Vagina (tissue), 2 donors: ENCODE data around the gene C14orf119. TPM values are rescaled to one million over a fixed set of nuclear protein-coding genes. Genes with fewer than 3 reads are reported as not detected.

Experiments
- DNase-seq, 2 donors: peaks; one replicate each; pipeline ENCODE4 v3.0.0-alpha.2; 2017; ENCODE audit errors: extremely low spot score in 2 of 2
- H3K27ac ChIP-seq: fragments of 200-600 bp; sonication (generic); one replicate; pipeline ENCODE4 v1.5.1; 2019
- H3K27me3 ChIP-seq: fragments of 200-600 bp; sonication (generic); one replicate; pipeline ENCODE4 v1.5.1; 2019
- H3K36me3 ChIP-seq, 2 donors: fragments of 200-600 bp; sonication (generic); one replicate each; pipeline ENCODE4 v1.5.1; 2017 to 2019
- H3K4me1 ChIP-seq: fragments of 200-600 bp; sonication (generic); one replicate; pipeline ENCODE4 v1.5.1; 2019
- H3K4me3 ChIP-seq, 2 donors: fragments of 200-600 bp; sonication (generic); 1 replicate in 1 of 2; 2 replicates in 1 of 2; pipeline ENCODE4 v1.5.1; 2016 to 2019
- H3K9me3 ChIP-seq: fragments of 200-600 bp; sonication (generic); one replicate; pipeline ENCODE4 v1.5.1; 2019
- POLR2A ChIP-seq, 2 donors: fragments of 450-650 bp; IDR thresholded peaks; one replicate each; pipeline ENCODE4 v1.6.1; 2017; ENCODE audit warnings: antibody characterized with exemption in 2 of 2, mild to moderate bottlenecking in 2 of 2, moderate library complexity in 2 of 2
- POLR2AphosphoS5 ChIP-seq, 2 donors: sonication (generic); formaldehyde crosslinking; IDR thresholded peaks; one replicate each; pipeline ENCODE4 v1.9.0; 2017; ENCODE audit warnings: antibody characterized with exemption in 2 of 2, mild to moderate bottlenecking in 2 of 2, low read depth in 1 of 2; ENCODE audit not compliant: insufficient read depth in 1 of 2
- intact Hi-C: fragments of 100-400 bp; cut with DNase I; formaldehyde crosslinking; loops from one replicate; pipeline ENCODE4 v1.15.1; 2023
- total RNA-seq: library from RNA; depleted of rRNA; stranded (reverse); fragments of >200 nt; gene quantifications from one replicate; pipeline ENCODE4 v1.2.3, GENCODE V29; 2016
- TF ChIP-seq, protein P1 (sequence below), 3 experiments: fragments of 450-650 bp in 2 of 3; fragments of 200-600 bp in 1 of 3; sonication (generic) in 1 of 3; IDR thresholded peaks; one replicate each; pipeline ENCODE4 v1.5.1; 2017 to 2019; ENCODE audit warnings: antibody characterized with exemption in 3 of 3, mild to moderate bottlenecking in 2 of 3, moderate library complexity in 2 of 3

Gene C14orf119
- total RNA-seq, 1 donor from 2014 or later = 13.8 TPM

DNA sequence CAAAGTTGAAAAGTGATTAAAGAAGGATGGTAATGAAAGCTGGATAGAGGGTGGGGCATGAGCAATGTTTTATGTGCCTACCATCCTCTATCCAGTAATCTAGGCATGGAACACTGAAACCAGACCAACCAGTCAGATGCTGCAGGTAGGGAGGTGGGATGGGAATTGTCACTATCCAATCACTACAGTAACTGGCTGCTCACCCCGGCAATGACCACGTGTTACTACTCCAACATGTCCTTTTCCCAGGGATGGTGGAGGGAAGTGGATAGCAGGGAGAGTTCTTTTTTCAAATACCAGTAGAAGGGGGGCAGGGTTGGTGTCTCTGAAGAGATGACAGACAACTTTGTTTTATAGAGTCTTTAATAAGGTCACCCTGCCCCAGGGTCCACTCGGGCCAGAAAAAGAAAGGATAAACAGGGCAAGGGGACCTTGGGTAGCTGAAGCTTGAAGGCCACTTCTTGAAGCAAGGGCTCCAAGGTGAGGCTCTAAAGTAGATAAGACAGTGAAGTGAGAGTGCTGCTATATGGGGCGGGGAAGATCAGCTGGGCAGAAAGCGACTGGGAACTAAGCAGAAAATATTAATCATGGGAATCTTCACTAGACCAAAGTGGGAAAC, 23.3 kb upstream of the C14orf119 start:
- intact Hi-C loops = no loop called here
- Histone ChIP-seq H3K4me1 (peaks cover 64% of the 10 kb centered on the region), H3K27ac (peak overlapping the region; percentile 90), H3K4me3 (peak overlapping the region; percentile 48 to 55), H3K9me3 (no peaks in the 10 kb centered on the region), H3K36me3 (peaks cover 3 to 60% of the 10 kb centered on the region in 2 donors), H3K27me3 (no peaks in the 10 kb centered on the region)
- TF ChIP-seq, protein P1, sequence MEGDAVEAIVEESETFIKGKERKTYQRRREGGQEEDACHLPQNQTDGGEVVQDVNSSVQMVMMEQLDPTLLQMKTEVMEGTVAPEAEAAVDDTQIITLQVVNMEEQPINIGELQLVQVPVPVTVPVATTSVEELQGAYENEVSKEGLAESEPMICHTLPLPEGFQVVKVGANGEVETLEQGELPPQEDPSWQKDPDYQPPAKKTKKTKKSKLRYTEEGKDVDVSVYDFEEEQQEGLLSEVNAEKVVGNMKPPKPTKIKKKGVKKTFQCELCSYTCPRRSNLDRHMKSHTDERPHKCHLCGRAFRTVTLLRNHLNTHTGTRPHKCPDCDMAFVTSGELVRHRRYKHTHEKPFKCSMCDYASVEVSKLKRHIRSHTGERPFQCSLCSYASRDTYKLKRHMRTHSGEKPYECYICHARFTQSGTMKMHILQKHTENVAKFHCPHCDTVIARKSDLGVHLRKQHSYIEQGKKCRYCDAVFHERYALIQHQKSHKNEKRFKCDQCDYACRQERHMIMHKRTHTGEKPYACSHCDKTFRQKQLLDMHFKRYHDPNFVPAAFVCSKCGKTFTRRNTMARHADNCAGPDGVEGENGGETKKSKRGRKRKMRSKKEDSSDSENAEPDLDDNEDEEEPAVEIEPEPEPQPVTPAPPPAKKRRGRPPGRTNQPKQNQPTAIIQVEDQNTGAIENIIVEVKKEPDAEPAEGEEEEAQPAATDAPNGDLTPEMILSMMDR (IDR thresholded peaks at IDR 0.05) = no peak
- TF ChIP-seq POLR2A (IDR thresholded peaks at IDR 0.05) (no peak), POLR2AphosphoS5 (IDR thresholded peaks at IDR 0.05; ENCODE audit: insufficient read depth in 1 of 2, low read depth in 1 of 2) (no peak)
- peak in 1 of 2 donors; percentile 34 for DNase-seq

DNA sequence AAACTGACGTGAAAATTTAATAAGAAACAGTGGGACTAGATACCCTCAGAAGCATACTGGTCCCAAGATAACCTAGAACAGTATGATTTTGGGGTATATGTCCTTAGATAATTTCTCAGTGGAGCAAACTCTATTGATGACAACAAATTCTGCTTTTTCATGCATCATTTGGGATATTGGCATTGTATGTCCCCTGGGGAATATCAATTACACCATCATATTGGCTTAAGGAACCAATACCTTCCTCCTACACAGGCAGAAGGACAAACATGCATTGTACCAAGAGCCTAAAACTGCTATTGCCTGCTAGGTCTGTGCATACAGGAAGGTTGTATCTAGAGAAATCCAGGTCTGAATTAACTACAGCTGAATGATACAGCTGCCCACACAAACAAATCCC, 20.4 kb upstream of the C14orf119 start:
- no peak overlapping the region for H3K4me3 ChIP-seq
- no peaks in the 10 kb centered on the region for H3K27me3 ChIP-seq
- H3K4me1 ChIP-seq = peaks cover 65% of the 10 kb centered on the region
- intact Hi-C loops = no loop called here
- H3K36me3 ChIP-seq = peaks cover 3 to 72% of the 10 kb centered on the region in 2 donors
- DNase-seq = no peak
- no peaks in the 10 kb centered on the region for H3K9me3 ChIP-seq
- no peak overlapping the region for H3K27ac ChIP-seq
- TF ChIP-seq, protein P1 (IDR thresholded peaks at IDR 0.05) = no peak
- TF ChIP-seq POLR2AphosphoS5 (IDR thresholded peaks at IDR 0.05; ENCODE audit: insufficient read depth in 1 of 2, low read depth in 1 of 2) (no peak), POLR2A (IDR thresholded peaks at IDR 0.05) (no peak)

DNA sequence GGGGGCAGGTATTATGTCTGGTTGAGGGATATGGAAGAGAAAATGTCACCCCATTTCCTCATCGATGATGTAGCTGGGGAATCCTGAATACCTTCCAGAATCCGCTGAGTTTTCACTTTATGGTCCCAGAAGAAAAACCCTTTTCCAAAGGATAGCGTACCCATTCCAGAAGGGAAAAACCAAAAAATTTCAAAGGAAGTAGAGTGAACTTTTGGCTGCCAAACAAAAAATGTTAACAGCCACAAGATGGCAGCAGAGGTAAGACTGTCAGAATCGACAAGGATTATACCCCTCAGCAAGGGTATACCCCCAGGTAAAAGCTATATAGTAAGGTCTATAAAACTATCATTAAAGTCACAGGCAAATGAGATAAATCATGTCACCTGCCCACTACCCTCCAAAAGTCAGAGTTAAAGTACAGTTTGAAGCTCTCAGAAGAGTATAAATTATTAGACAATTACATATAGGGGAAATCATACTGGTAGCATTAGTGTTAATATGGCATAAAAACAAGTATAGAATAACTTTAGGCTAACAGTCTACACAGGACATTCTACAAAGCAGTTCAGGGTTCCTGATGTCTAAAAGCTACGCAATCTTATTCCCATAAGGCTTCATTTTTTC, 18.4 kb upstream of the C14orf119 start:
- Histone ChIP-seq H3K9me3 (no peaks in the 10 kb centered on the region), H3K27me3 (no peaks in the 10 kb centered on the region), H3K4me3 (no peak overlapping the region), H3K36me3 (peaks cover 3 to 92% of the 10 kb centered on the region in 2 donors), H3K27ac (peak overlapping the region; percentile 72), H3K4me1 (peaks cover 47% of the 10 kb centered on the region)
- intact Hi-C loops = no loop called here
- TF ChIP-seq, protein P1 (IDR thresholded peaks at IDR 0.05) = peak in 1 of 3 experiments; percentile 33
- TF ChIP-seq POLR2AphosphoS5 (IDR thresholded peaks at IDR 0.05; ENCODE audit: insufficient read depth in 1 of 2, low read depth in 1 of 2) = no peak
- DNase-seq = peak in 1 of 2 donors; percentile 16

DNA sequence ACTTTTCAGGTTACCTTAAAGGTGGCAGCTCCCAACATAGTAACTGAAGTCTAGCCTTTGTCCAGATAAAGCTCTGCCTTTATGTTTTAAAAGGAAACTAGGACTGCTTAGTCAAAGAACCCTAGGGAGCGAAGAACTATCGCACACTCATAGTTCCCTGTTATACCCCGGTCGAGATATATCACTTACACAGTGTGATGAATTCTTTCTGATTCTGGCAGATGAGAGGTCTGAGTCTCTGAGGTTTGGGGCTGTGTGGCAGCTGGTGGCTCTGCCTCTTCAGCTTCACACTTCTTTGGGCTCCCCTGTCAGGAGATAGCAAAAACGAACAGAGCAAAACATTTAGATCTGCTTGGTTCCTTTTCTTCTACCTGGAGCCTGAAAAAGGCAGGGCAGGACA, 17.3 kb upstream of the C14orf119 start:
- Histone ChIP-seq H3K9me3 (no peaks in the 10 kb centered on the region), H3K4me1 (peaks cover 36% of the 10 kb centered on the region), H3K36me3 (peaks cover 3 to 90% of the 10 kb centered on the region in 2 donors), H3K4me3 (no peak overlapping the region), H3K27me3 (no peaks in the 10 kb centered on the region), H3K27ac (peak overlapping the region; percentile 72)
- intact Hi-C loops = no loop called here
- TF ChIP-seq POLR2A (IDR thresholded peaks at IDR 0.05) = no peak
- TF ChIP-seq POLR2AphosphoS5 (IDR thresholded peaks at IDR 0.05; ENCODE audit: insufficient read depth in 1 of 2, low read depth in 1 of 2) = no peak
- TF ChIP-seq, protein P1 (IDR thresholded peaks at IDR 0.05) = no peak
- peak; percentile 16 to 78 for DNase-seq

DNA sequence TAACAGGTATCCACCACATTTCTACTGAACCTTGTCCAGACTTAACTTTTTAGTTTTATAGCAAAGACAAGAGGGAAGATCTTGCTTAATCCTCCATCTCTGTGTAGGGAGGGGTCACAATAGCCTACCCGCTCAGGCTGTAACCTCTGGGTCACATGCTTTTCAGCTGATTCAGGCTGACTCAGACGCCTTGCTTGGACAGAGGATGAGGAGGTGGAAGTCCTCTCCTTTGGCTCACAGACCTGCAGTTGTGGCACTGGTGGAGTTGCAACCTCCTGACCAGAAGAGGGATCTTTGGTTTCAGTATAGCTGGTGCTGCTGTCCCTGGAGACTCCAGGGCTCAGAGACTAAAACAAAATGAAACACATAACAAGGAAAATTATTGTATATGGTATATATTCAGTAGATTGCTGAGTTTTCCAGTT, 16.6 kb upstream of the C14orf119 start:
- H3K27ac ChIP-seq = peak overlapping the region; percentile 72
- intact Hi-C loops = no loop called here
- peak; percentile 94 to 96 for DNase-seq
- peaks cover 31% of the 10 kb centered on the region for H3K4me1 ChIP-seq
- H3K27me3 ChIP-seq = no peaks in the 10 kb centered on the region
- peak; percentile 39 to 88 for TF ChIP-seq POLR2AphosphoS5 (IDR thresholded peaks at IDR 0.05; ENCODE audit: insufficient read depth in 1 of 2, low read depth in 1 of 2)
- TF ChIP-seq POLR2A (IDR thresholded peaks at IDR 0.05) = no peak
- H3K9me3 ChIP-seq = no peaks in the 10 kb centered on the region
- H3K36me3 ChIP-seq = peaks cover 3 to 91% of the 10 kb centered on the region in 2 donors
- no peak overlapping the region for H3K4me3 ChIP-seq
